GM23248 (cell line): ENCODE data around the gene LRRN2. TPM values are rescaled to one million over a fixed set of nuclear protein-coding genes. Genes with fewer than 3 reads are reported as not detected.

Experiments
- DNase-seq: peaks from one replicate; pipeline ENCODE4 v3.0.0-alpha.2; 2015
- H2AFZ ChIP-seq: fragments of 200-600 bp; sonication (generic); 2 replicates; pipeline ENCODE4 v1.6.1; 2016; ENCODE audit warnings: antibody characterized with exemption
- H3F3A ChIP-seq: fragments of 200-600 bp; sonication (generic); 2 replicates; pipeline ENCODE4 v1.6.1; 2016; ENCODE audit warnings: mild to moderate bottlenecking, antibody characterized with exemption, mixed run types; ENCODE audit not compliant: insufficient read depth
- H3K27ac ChIP-seq: fragments of 200-600 bp; sonication (generic); 2 replicates; pipeline ENCODE4 v1.5.1; 2016; ENCODE audit warnings: mild to moderate bottlenecking
- H3K27me3 ChIP-seq: fragments of 200-600 bp; sonication (generic); replicated peaks from 2 replicates; pipeline ENCODE4 v1.6.1; 2016; ENCODE audit warnings: mild to moderate bottlenecking; ENCODE audit not compliant: insufficient read depth
- H3K36me3 ChIP-seq: fragments of 200-600 bp; sonication (generic); 2 replicates; pipeline ENCODE4 v1.6.1; 2016; ENCODE audit warnings: low read depth, mild to moderate bottlenecking
- H3K4me1 ChIP-seq: fragments of 200-600 bp; sonication (generic); 2 replicates; pipeline ENCODE4 v1.6.1; 2016; ENCODE audit warnings: mild to moderate bottlenecking; ENCODE audit not compliant: insufficient read depth
- H3K4me2 ChIP-seq: fragments of 200-600 bp; sonication (generic); one replicate; pipeline ENCODE4 v1.6.1; 2016; ENCODE audit warnings: mild to moderate bottlenecking; ENCODE audit not compliant: unreplicated experiment
- H3K4me3 ChIP-seq: fragments of 200-600 bp; sonication (generic); 2 replicates; pipeline ENCODE4 v1.5.1; 2016; ENCODE audit warnings: mild to moderate bottlenecking
- H3K79me2 ChIP-seq: fragments of 200-600 bp; sonication (generic); 2 replicates; pipeline ENCODE4 v1.6.1; 2016; ENCODE audit warnings: mild to moderate bottlenecking; ENCODE audit not compliant: insufficient read depth
- H3K9ac ChIP-seq: fragments of 200-600 bp; sonication (generic); 2 replicates; pipeline ENCODE4 v1.6.1; 2016; ENCODE audit warnings: mild to moderate bottlenecking
- H3K9me2 ChIP-seq: fragments of 200-600 bp; sonication (generic); 2 replicates; pipeline ENCODE4 v1.6.1; 2016; ENCODE audit warnings: mixed run types, mild to moderate bottlenecking, moderate library complexity; ENCODE audit not compliant: insufficient read depth
- H3K9me3 ChIP-seq: fragments of 200-600 bp; sonication (generic); one replicate; pipeline ENCODE4 v1.6.1; 2017; ENCODE audit warnings: low read depth
- H4K20me1 ChIP-seq: fragments of 200-600 bp; sonication (generic); 2 replicates; pipeline ENCODE4 v1.6.0; 2016; ENCODE audit not compliant: insufficient read depth
- EZH2 ChIP-seq: fragments of 200-600 bp; sonication (generic); IDR thresholded peaks from 2 replicates; pipeline ENCODE4 v1.6.1; 2018; ENCODE audit warnings: antibody characterized with exemption, mild to moderate bottlenecking; ENCODE audit not compliant: insufficient read depth, poor library complexity, severe bottlenecking
- EZH2phosphoT487 ChIP-seq: fragments of 200-600 bp; sonication (generic); IDR thresholded peaks from 2 replicates; pipeline ENCODE4 v1.6.1; 2018; ENCODE audit warnings: antibody characterized with exemption, moderate library complexity, mild to moderate bottlenecking, low read depth; ENCODE audit not compliant: insufficient read depth
- WGBS, 2 experiments: methylation state at CpG; one replicate each; pipeline ENCODE4 v1.1.6; 2015 to 2017; ENCODE audit warnings: low lambda C conversion rate in 2 of 2, low coverage in 1 of 2; ENCODE audit errors: missing lambda C conversion rate in 2 of 2; 5-methylcytosine and 5-hydroxymethylcytosine counted together
- in situ Hi-C: fragments of 300-500 bp; cut with MboI; formaldehyde crosslinking; loops from 2 replicates; pipeline ENCODE4 v1.15.0; 2020
- polyA plus RNA-seq: library from polyadenylated mRNA; unstranded; fragments of >200 nt; fragmentation: Nextera tagmentation; extraction: Ambion mirVana; gene quantifications from 2 replicates; pipeline ENCODE4 v1.2.1, GENCODE V29; 2016
- total RNA-seq: library from RNA; depleted of rRNA; stranded (reverse); fragments of >200 nt; shearing (Covaris generic); gene quantifications from 2 replicates; pipeline ENCODE4 v1.2.3, GENCODE V29; 2014

Gene LRRN2
- total and polyA plus RNA-seq, 2 experiments from 2014 or later: 0.22 TPM; not detected in 1

- no peaks in the 10 kb centered on the region for H4K20me1 ChIP-seq
- no peaks in the 10 kb centered on the region for H3K79me2 ChIP-seq
- WGBS, 2 experiments: 48 to 49% methylated on average over 5 of the region's 5 CpGs
- no peaks in the 10 kb centered on the region for H3K9me2 ChIP-seq
- H3K4me3 ChIP-seq: no peak overlapping the region
- H3K27me3 ChIP-seq: peaks cover 68% of the 10 kb centered on the region
- H3K27ac ChIP-seq: no peak overlapping the region
- H3K36me3 ChIP-seq: no peaks in the 10 kb centered on the region
- in situ Hi-C loops: no loop called here
- no peak for DNase-seq
- no peak overlapping the region for H3K4me2 ChIP-seq
- no peak overlapping the region for H2AFZ ChIP-seq
- H3K9ac ChIP-seq: no peak overlapping the region
- no peaks in the 10 kb centered on the region for H3K4me1 ChIP-seq
- H3K9me3 ChIP-seq: no peaks in the 10 kb centered on the region
- TF ChIP-seq EZH2phosphoT487 (no peak), EZH2 (no peak)
- H3F3A ChIP-seq: no peaks in the 10 kb centered on the region
Observed at GRCh38 chr1:204731985-204732575, 46.5 kb upstream of the LRRN2 start.

- peak; percentile 36 for TF ChIP-seq EZH2
- TF ChIP-seq EZH2phosphoT487: no peak
- no peak overlapping the region for H2AFZ ChIP-seq
- no peaks in the 10 kb centered on the region for H3K36me3 ChIP-seq
- H3K9ac ChIP-seq: no peak overlapping the region
- no peaks in the 10 kb centered on the region for H3K4me1 ChIP-seq
- DNase-seq: no peak
- in situ Hi-C loops: no loop called here
- no peaks in the 10 kb centered on the region for H3K9me3 ChIP-seq
- H3K9me2 ChIP-seq: no peaks in the 10 kb centered on the region
- no peaks in the 10 kb centered on the region for H4K20me1 ChIP-seq
- 20 to 21% methylated on average over 6 of the region's 6 CpGs for WGBS, 2 experiments
- no peak overlapping the region for H3K4me3 ChIP-seq
- H3F3A ChIP-seq: no peaks in the 10 kb centered on the region
- H3K27me3 ChIP-seq: peaks cover 63% of the 10 kb centered on the region
- H3K4me2 ChIP-seq: no peak overlapping the region
- no peaks in the 10 kb centered on the region for H3K79me2 ChIP-seq
- no peak overlapping the region for H3K27ac ChIP-seq
Observed at GRCh38 chr1:204731509-204731908, 46.0 kb upstream of the LRRN2 start.

GRCh38 chr1:204730826-204731459, 45.4 kb upstream of the LRRN2 start:
- no peak overlapping the region for H3K27ac ChIP-seq
- no peaks in the 10 kb centered on the region for H3K4me1 ChIP-seq
- H3K36me3 ChIP-seq: no peaks in the 10 kb centered on the region
- TF ChIP-seq EZH2phosphoT487 (no peak), EZH2 (no peak)
- H3K9me2 ChIP-seq: no peaks in the 10 kb centered on the region
- H3K27me3 ChIP-seq: peaks cover 58% of the 10 kb centered on the region
- no peak overlapping the region for H3K4me3 ChIP-seq
- in situ Hi-C loops: no loop called here
- H3K79me2 ChIP-seq: no peaks in the 10 kb centered on the region
- no peaks in the 10 kb centered on the region for H4K20me1 ChIP-seq
- H3K9ac ChIP-seq: no peak overlapping the region
- H3K9me3 ChIP-seq: no peaks in the 10 kb centered on the region
- DNase-seq: no peak
- H2AFZ ChIP-seq: no peak overlapping the region
- no peaks in the 10 kb centered on the region for H3F3A ChIP-seq
- WGBS, 2 experiments: 19% methylated on average over 9 of the region's 9 CpGs
- H3K4me2 ChIP-seq: no peak overlapping the region

GRCh38 chr1:204729516-204729915, 44.0 kb upstream of the LRRN2 start:
- H3F3A ChIP-seq: no peaks in the 10 kb centered on the region
- in situ Hi-C loops: no loop called here
- no peak overlapping the region for H3K4me3 ChIP-seq
- no peaks in the 10 kb centered on the region for H3K4me1 ChIP-seq
- H4K20me1 ChIP-seq: no peaks in the 10 kb centered on the region
- no peak overlapping the region for H2AFZ ChIP-seq
- H3K9ac ChIP-seq: no peak overlapping the region
- TF ChIP-seq EZH2 (no peak), EZH2phosphoT487 (no peak)
- H3K27ac ChIP-seq: no peak overlapping the region
- no peaks in the 10 kb centered on the region for H3K79me2 ChIP-seq
- H3K4me2 ChIP-seq: no peak overlapping the region
- peaks cover 44% of the 10 kb centered on the region for H3K27me3 ChIP-seq
- DNase-seq: no peak
- no peaks in the 10 kb centered on the region for H3K9me2 ChIP-seq
- H3K36me3 ChIP-seq: no peaks in the 10 kb centered on the region
- no peaks in the 10 kb centered on the region for H3K9me3 ChIP-seq
- WGBS, 2 experiments: 57 to 74% methylated on average over 6 to 7 of the region's 7 CpGs
